GM12891 (cell line): ENCODE measurements around the gene CENATAC.

ENCODE experiments used
- PAX5 ChIP-seq: IDR thresholded peaks from 2 replicates; pipeline ENCODE4 v1.6.1; 2011; ENCODE audit warnings: low read length, moderate library complexity, mild to moderate bottlenecking; ENCODE audit not compliant: insufficient read depth, severe bottlenecking
- POLR2A ChIP-seq: IDR thresholded peaks from 2 replicates; pipeline ENCODE4 v1.6.1; 2011; ENCODE audit warnings: low read depth, low read length, control low read depth
- POLR2AphosphoS5 ChIP-seq: IDR thresholded peaks from 2 replicates; pipeline ENCODE4 v1.6.1; 2011; ENCODE audit warnings: low read depth, low read length, control low read depth
- POU2F2 ChIP-seq: IDR thresholded peaks from 2 replicates; pipeline ENCODE4 v1.6.1; 2011; ENCODE audit warnings: low read depth, mild to moderate bottlenecking, control low read depth, low read length, moderate library complexity
- SPI1 ChIP-seq: IDR thresholded peaks from 2 replicates; pipeline ENCODE4 v1.6.1; 2011; ENCODE audit warnings: low read depth, low read length, control low read depth
- TAF1 ChIP-seq: IDR thresholded peaks from 2 replicates; pipeline ENCODE4 v1.6.1; 2011; ENCODE audit warnings: low read depth, low read length, control low read depth

DNA sequence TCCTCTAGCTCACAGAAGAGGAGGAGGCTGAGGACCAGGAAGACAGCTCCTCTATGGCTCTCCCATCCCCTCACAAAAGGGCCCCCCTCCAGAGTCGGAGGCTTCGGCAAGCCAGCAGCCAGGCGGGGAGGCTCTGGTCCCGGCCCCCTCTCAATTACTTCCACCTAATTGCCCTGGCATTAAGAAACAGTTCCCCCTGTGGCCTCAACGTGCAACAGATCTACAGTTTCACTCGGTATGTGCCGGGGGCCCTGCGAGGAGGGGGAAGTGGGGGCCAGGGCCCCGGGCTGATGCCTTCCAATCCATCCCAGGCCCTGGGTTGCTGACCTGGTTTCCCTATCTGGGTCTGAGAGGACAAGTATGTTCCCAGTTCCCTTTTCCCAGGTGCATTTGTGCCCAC lies 18.5 kb upstream of the CENATAC start:
- no peak for TF ChIP-seq POLR2A
- no peak for TF ChIP-seq POLR2AphosphoS5
- no peak for TF ChIP-seq SPI1
- no peak for TF ChIP-seq TAF1
- TF ChIP-seq PAX5: no peak
- TF ChIP-seq POU2F2: no peak
